CMK (cell line): ENCODE results near the gene HAO2.

Experiments used
- DNase-seq: peaks from one replicate; pipeline ENCODE4 v3.0.0-alpha.2; 2010; ENCODE audit warnings: low read depth

The HAO2 gene

DNA sequence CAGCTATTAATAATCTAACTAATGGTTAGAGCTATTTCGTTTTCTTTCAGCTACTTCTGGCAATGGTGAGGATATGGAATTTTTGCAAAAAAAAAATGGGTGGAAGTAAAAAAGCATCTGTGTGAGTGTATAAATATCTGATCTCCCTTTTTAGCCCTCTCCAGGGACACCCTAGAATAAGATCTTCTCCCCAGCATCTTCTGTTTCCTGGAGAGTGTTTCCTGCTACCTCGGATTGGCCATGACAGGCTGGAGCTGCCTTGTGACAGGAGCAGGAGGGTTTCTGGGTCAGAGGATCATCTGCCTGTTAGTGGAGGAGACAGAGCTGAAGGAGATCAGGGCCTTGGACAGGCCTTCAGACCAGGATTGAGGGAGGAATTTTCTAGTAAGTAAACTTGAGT, 70.2 kb downstream of the HAO2 start:
- DNase-seq = no peak

DNA sequence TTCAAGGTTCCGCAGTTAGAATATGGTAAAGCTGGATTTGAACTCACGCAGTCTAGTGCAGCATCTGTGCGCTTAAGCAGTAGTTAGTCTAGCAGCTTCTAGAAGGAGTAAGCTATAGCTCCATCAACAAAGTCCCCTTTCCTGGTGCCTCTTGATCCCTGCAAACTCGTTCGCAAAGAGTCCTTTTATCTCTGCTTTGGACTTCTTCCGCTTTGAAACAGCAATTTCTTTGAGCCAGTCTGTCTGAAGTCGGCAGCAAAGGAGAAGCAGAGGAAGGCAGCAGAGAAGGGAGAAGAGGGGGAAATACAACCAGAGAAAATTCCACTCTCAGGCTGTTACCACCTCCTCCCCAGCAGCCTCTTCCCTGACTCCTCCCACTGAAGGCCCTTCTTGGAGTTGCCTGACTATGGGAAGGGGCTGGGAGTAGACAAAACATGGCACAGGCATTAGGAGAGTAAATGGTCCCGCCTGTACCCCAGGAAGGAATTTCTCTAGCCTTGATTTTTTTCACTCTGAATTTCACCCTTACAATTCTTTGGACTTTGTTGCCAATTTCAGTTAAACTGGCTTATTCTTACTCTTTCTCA, 72.2 kb downstream of the HAO2 start:
- DNase-seq = no peak

DNA sequence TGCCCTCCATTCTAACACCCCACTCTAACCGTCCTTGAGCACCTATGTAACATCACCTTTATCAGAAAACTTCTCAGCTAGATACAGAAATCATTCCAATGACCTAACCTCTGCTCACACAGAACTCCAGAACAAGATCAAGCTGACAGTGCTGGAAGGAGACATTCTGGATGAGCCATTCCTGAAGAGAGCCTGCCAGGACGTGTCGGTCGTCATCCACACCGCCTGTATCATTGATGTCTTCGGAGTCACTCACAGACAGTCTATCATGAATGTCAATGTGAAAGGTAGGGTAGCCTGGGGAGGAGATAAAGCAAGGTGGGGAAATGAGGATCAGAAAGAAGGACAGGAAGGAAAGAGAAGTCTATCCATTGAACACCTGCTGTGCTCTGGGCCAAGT, 74.2 kb downstream of the HAO2 start:
- no peak for DNase-seq
